ENCODE measurements around the gene CCDC183. TPM values are rescaled to one million over a fixed set of nuclear protein-coding genes. Genes with fewer than 3 reads are reported as not detected.

The CCDC183 gene
- total and polyA plus RNA-seq, 7 donors = 0.71 to 3.5 (median 2.2) TPM; not detected in 1

DNA sequence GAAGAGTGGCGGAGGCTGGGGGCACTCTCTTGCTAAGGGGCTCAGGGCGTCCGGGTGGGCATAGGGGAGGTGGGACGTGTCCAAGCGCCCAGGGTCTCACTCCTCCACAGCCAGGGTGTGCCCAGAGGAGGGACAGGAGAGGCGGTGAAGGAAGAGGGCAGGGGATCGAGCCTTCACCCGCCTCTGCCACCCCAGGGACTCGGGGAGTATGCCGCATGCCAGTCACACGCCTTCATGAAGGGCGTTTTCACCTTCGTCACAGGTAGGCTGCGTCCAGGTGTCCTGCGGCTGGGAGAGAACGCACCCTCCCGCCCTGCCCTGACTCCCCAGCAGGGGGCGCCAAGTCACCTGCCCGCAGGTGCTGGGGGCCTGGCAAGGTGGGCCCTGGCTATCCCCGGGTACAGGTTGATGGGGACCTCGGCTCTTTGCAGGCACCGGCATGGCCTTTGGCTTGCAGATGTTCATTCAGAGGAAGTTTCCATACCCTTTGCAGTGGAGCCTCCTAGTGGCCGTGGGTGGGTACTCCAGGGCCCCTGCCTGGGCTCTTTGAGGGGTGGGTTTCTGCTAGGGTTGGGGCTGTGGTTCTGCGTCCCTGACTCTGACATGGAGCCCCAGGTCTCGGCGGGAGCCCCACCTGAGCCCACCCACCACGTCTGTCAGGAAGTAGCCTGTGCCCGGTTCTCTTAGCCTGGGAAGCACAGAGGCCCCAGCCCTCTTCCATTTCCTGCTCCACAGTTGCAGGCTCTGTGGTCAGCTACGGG, 4.4 kb upstream of the CCDC183 start:
- Histone ChIP-seq H3K27me3 (peaks cover 0 to 11% (median 0%) of the 10 kb centered on the region in 3 donors), H3K4me3 (peak overlapping the region; percentile 43 to 76 (median 68)), H3K4me1 (peaks cover 0 to 22% (median 20%) of the 10 kb centered on the region in 4 donors), H3K36me3 (no peaks in the 10 kb centered on the region), H3K27ac (peak overlapping the region; percentile 84 to 95 (median 90)), H3K9me3 (no peaks in the 10 kb centered on the region)
- intact Hi-C loops (cut with DNase I) = loop anchor here (2.0 to 5.0 kb wide), 3 partner anchors 55 to 96 kb away; partner anchors contain the start of genes EDF1 and TRAF2
- TF ChIP-seq POLR2AphosphoS5 (IDR thresholded peaks at IDR 0.05) = no peak
- TF ChIP-seq, protein P1, sequence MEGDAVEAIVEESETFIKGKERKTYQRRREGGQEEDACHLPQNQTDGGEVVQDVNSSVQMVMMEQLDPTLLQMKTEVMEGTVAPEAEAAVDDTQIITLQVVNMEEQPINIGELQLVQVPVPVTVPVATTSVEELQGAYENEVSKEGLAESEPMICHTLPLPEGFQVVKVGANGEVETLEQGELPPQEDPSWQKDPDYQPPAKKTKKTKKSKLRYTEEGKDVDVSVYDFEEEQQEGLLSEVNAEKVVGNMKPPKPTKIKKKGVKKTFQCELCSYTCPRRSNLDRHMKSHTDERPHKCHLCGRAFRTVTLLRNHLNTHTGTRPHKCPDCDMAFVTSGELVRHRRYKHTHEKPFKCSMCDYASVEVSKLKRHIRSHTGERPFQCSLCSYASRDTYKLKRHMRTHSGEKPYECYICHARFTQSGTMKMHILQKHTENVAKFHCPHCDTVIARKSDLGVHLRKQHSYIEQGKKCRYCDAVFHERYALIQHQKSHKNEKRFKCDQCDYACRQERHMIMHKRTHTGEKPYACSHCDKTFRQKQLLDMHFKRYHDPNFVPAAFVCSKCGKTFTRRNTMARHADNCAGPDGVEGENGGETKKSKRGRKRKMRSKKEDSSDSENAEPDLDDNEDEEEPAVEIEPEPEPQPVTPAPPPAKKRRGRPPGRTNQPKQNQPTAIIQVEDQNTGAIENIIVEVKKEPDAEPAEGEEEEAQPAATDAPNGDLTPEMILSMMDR (IDR thresholded peaks at IDR 0.05) = peak; percentile 61 to 95 (median 72)
- 1 to 2% methylated on average over 29 of the region's 29 CpGs for WGBS, 2 donors
- no peak for DNase-seq

DNA sequence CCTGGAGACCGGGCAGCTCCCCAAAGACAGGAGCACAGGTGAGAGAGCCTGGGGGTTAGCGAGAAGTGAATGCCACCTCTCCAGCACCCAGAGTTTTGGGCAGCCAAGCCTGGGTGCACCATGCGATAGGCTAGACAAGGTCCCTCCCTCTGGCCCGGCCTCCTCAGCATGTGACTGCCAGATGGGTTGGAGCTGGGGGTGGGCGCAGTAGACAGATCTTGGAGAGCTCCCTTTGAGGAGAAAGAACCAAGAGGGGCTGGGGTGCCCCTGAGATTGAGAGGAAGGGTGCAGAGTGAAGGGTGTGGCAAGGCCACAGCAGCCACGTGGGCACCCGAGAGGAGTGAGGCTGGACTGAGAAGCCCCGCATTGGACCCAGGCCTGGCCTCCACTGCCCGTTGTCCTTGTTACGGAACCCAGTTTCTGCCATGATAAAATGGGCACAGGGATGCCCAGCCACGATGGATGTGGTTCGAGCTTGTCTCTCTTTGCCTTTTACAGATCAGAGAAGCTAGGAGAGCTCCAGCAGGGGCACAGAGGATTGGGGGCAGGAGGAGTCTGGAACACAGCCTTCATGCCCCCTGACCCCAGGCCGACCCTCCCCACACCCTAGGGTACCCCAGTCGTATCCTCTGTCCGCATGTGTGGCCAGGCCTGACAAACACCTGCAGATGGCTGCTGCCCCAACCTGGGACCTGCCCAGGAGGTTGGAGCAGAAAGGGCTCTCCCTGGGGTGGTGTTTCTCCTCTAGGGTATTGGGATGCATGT, 3.6 kb upstream of the CCDC183 start:
- Histone ChIP-seq H3K36me3 (no peaks in the 10 kb centered on the region), H3K4me1 (peaks cover 0 to 22% (median 20%) of the 10 kb centered on the region in 4 donors), H3K27ac (peak overlapping the region in 1 of 4 donors; percentile 95), H3K4me3 (no peak overlapping the region), H3K9me3 (no peaks in the 10 kb centered on the region), H3K27me3 (peaks cover 1 to 19% (median 5%) of the 10 kb centered on the region in 3 donors)
- WGBS, 2 donors = 21 to 66% methylated on average over 15 of the region's 15 CpGs
- no peak for DNase-seq
- intact Hi-C loops (cut with DNase I) = loop anchor here (5.0 kb wide), 2 partner anchors 75 to 95 kb away; partner anchors contain the start of genes EDF1 and TRAF2
- TF ChIP-seq EP300 (IDR thresholded peaks at IDR 0.05) = no peak
- no peak for TF ChIP-seq POLR2A (IDR thresholded peaks at IDR 0.05)
- TF ChIP-seq POLR2AphosphoS5 (IDR thresholded peaks at IDR 0.05) = no peak
- TF ChIP-seq, protein P1 (IDR thresholded peaks at IDR 0.05) = no peak

DNA sequence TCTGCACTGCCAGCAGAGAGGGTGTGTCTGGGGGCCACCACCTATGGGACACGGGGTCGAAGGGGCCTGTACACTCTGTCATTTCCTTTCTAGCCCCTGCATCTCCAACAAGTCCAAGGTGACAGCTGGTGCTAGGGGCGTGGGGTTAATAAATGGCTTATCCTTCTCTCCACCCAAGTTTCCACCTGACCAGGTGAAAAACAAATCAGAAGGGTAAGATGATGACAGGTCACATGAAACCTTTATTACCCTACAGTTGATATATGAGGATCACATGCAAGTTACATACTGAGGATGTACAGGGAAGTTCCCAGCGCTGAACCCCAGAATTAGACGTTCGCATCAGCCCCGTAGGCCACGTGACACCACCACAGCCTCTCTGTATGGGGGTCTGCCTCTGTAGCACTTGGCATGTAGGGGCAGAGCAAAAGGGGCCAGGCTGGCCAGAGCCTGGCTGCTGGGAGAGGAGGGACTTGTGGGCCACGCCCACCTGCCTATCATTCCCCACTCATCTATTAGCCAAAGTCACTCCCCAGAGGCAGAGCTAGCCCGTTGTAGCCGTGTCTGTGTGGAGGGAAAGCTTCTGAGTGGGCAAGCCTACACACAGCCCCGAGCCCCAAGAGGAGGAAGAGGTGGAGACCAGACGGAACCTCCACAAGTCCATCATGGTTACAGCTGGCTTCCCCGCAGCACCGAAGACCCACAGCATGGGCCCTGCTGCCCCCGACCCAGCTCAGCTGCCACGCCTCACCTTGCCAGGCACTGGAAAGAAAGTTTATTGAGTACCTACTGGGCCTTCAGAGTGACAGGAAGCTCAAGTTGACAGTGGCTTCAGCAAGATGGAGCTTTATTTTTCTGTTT, 2.8 kb upstream of the CCDC183 start:
- Histone ChIP-seq H3K27me3 (peaks cover 8 to 27% (median 13%) of the 10 kb centered on the region in 3 donors), H3K36me3 (no peaks in the 10 kb centered on the region), H3K4me3 (no peak overlapping the region), H3K4me1 (peaks cover 0 to 22% (median 20%) of the 10 kb centered on the region in 4 donors), H3K9me3 (no peaks in the 10 kb centered on the region), H3K27ac (no peak overlapping the region)
- DNase-seq = no peak
- TF ChIP-seq, protein P1 (IDR thresholded peaks at IDR 0.05) = no peak
- TF ChIP-seq EP300 (IDR thresholded peaks at IDR 0.05) (no peak), POLR2A (IDR thresholded peaks at IDR 0.05) (no peak), POLR2AphosphoS5 (IDR thresholded peaks at IDR 0.05) (no peak)
- 33 to 68% methylated on average over 17 of the region's 17 CpGs for WGBS, 2 donors
- intact Hi-C loops (cut with DNase I) = loop anchor here (5.0 kb wide), 2 partner anchors 74 to 94 kb away; partner anchors contain the start of genes EDF1 and TRAF2

DNA sequence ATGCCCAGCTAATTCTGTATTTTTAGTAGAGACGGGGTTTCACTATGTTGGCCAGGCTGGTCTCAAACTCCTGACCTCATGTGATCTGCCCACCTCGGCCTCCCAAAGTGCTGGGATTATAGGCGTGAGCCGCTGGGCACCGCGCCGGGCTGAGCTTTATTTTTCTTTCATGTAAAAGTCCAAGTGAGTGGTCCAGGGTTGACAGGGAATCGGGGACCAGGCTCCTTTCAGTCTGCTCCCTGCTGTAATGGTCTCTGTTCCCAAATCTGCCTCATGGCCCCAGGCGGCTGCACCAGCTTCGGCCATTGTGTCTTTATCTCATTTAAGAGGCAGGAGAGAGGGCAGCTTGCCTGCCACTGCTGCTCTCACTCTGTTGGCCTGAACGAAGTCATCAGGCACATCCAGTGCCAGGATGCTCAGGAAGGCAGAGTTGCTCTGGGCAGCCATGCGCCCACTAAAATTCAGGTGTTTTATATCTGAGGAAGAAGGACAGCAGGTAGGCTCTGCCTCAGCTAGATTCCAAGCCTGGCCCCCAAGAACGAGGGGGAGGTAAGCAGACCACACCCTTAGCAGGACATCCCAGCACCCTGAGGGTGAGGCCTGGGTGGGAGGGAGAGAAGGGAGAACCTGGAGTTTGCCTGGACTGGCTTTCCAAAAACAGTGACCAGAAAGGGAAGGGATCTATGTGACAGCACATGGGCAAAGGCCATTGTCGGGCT, 1.7 kb upstream of the CCDC183 start:
- no peaks in the 10 kb centered on the region for H3K9me3 ChIP-seq
- 80 to 88% methylated on average over 14 of the region's 14 CpGs for WGBS, 2 donors
- peaks cover 18 to 38% (median 25%) of the 10 kb centered on the region in 3 donors for H3K27me3 ChIP-seq
- H3K27ac ChIP-seq = no peak overlapping the region
- no peak for TF ChIP-seq POLR2AphosphoS5 (IDR thresholded peaks at IDR 0.05)
- no peak for TF ChIP-seq EP300 (IDR thresholded peaks at IDR 0.05)
- TF ChIP-seq POLR2A (IDR thresholded peaks at IDR 0.05) = no peak
- TF ChIP-seq, protein P1 (IDR thresholded peaks at IDR 0.05) = no peak
- DNase-seq = no peak
- peaks cover 0 to 23% (median 22%) of the 10 kb centered on the region in 4 donors for H3K4me1 ChIP-seq
- intact Hi-C loops (cut with DNase I) = loop anchor here (5.0 kb wide), 2 partner anchors 73 to 93 kb away; partner anchors contain the start of genes EDF1 and TRAF2
- no peak overlapping the region for H3K4me3 ChIP-seq
- H3K36me3 ChIP-seq = no peaks in the 10 kb centered on the region

Data from sigmoid colon (tissue), 7 donors.